ENCODE measurements around the gene LOXL3. TPM values are rescaled to one million over a fixed set of nuclear protein-coding genes. Genes with fewer than 3 reads are reported as not detected.

The LOXL3 gene
- total and polyA plus RNA-seq, 2 donors from 2014 or later: 2.4 to 9.7 TPM

GRCh38 chr2:74507926-74508520 is 45.7 kb downstream of the LOXL3 start:
- H3K4me1 ChIP-seq (ENCODE audit: control insufficient read depth in 2 of 3, insufficient read depth in 2 of 3, low read depth in 1 of 3, low read length in 3 of 3): peaks cover 0 to 15% (median 12%) of the 10 kb centered on the region in 3 donors
- intact Hi-C loops (cut with DNase I): no loop called here
- TF ChIP-seq CTCF (IDR thresholded peaks at IDR 0.05; ENCODE audit: borderline replicate concordance, extremely low read depth, insufficient read depth): no peak
- peak overlapping the region; percentile 38 to 97 (median 55) for H3K9ac ChIP-seq (ENCODE audit: low read length in 3 of 3)
- DNase-seq (peak in 2 of 5 donors; percentile 66 to 90), FAIRE-seq (no peak)
- peak overlapping the region; percentile 100 for H3K27ac ChIP-seq (ENCODE audit: low read depth in 2 of 2, low read length in 2 of 2)
- H3K9me3 ChIP-seq (ENCODE audit: control insufficient read depth in 2 of 3, insufficient read depth in 1 of 3, low read length in 3 of 3): no peaks in the 10 kb centered on the region
- peaks cover 37% of the 10 kb centered on the region for H3K27me3 ChIP-seq (ENCODE audit: control insufficient read depth, insufficient read depth, low read length)
- peaks cover 3 to 17% (median 8%) of the 10 kb centered on the region in 3 donors for H3K36me3 ChIP-seq (ENCODE audit: control insufficient read depth in 2 of 3, insufficient read depth in 3 of 3, low read length in 3 of 3)
- peak overlapping the region; percentile 77 to 98 (median 96) for H3K4me3 ChIP-seq (ENCODE audit: low read length in 3 of 3)

GRCh38 chr2:74507145-74507925 is 46.4 kb downstream of the LOXL3 start, which contains the start of gene PCGF1:
PCGF1 (minus strand) TSS chr2:74507695; CDS start chr2:74507668, 27 bp downstream.
- intact Hi-C loops (cut with DNase I): no loop called here
- FAIRE-seq (no peak), DNase-seq (peak; percentile 99 to 100 (median 100))
- Histone ChIP-seq H3K9ac (ENCODE audit: low read length in 3 of 3) (peak within 1 kb of the TSS; percentile 90 to 99 (median 97)), H3K36me3 (ENCODE audit: control insufficient read depth in 2 of 3, insufficient read depth in 3 of 3, low read length in 3 of 3) (peaks cover 3 to 17% (median 8%) of the 10 kb centered on the region in 3 donors), H3K4me3 (ENCODE audit: low read length in 3 of 3) (peak within 1 kb of the TSS; percentile 87 to 98 (median 96)), H3K4me1 (ENCODE audit: control insufficient read depth in 2 of 3, insufficient read depth in 2 of 3, low read depth in 1 of 3, low read length in 3 of 3) (peaks cover 0 to 19% (median 12%) of the 10 kb centered on the region in 3 donors), H3K27ac (ENCODE audit: low read depth in 2 of 2, low read length in 2 of 2) (peak within 1 kb of the TSS; percentile 100), H3K9me3 (ENCODE audit: control insufficient read depth in 2 of 3, insufficient read depth in 1 of 3, low read length in 3 of 3) (no peaks in the 10 kb centered on the region), H3K27me3 (ENCODE audit: control insufficient read depth, insufficient read depth, low read length) (peaks cover 33% of the 10 kb centered on the region)
- TF ChIP-seq CTCF (IDR thresholded peaks at IDR 0.05; ENCODE audit: borderline replicate concordance, extremely low read depth, insufficient read depth): peak; percentile 24

- intact Hi-C loops (cut with DNase I): no loop called here
- Histone ChIP-seq H3K27ac (ENCODE audit: low read depth in 2 of 2, low read length in 2 of 2) (no peak overlapping the region), H3K4me1 (ENCODE audit: control insufficient read depth in 2 of 3, insufficient read depth in 2 of 3, low read depth in 1 of 3, low read length in 3 of 3) (peaks cover 0 to 19% (median 12%) of the 10 kb centered on the region in 3 donors), H3K36me3 (ENCODE audit: control insufficient read depth in 2 of 3, insufficient read depth in 3 of 3, low read length in 3 of 3) (peaks cover 3 to 17% (median 8%) of the 10 kb centered on the region in 3 donors), H3K27me3 (ENCODE audit: control insufficient read depth, insufficient read depth, low read length) (peaks cover 20% of the 10 kb centered on the region), H3K9me3 (ENCODE audit: control insufficient read depth in 2 of 3, insufficient read depth in 1 of 3, low read length in 3 of 3) (no peaks in the 10 kb centered on the region), H3K9ac (ENCODE audit: low read length in 3 of 3) (no peak overlapping the region), H3K4me3 (ENCODE audit: low read length in 3 of 3) (peak overlapping the region in 1 of 3 donors; percentile 8)
- DNase-seq: no peak
- FAIRE-seq: no peak
- no peak for TF ChIP-seq CTCF (IDR thresholded peaks at IDR 0.05; ENCODE audit: borderline replicate concordance, extremely low read depth, insufficient read depth)
Measured at GRCh38 chr2:74505448-74506246, 48.1 kb downstream of the LOXL3 start.

All from kidney (tissue), 14 donors.